Vagina (tissue), 2 donors: ENCODE results near the gene STPG2.

Experiments
- POLR2A ChIP-seq, 2 donors: fragments of 450-650 bp; IDR thresholded peaks; one replicate each; pipeline ENCODE4 v1.6.1; 2017; ENCODE audit warnings: antibody characterized with exemption in 2 of 2, mild to moderate bottlenecking in 2 of 2, moderate library complexity in 2 of 2
- POLR2AphosphoS5 ChIP-seq, 2 donors: sonication (generic); formaldehyde crosslinking; IDR thresholded peaks; one replicate each; pipeline ENCODE4 v1.9.0; 2017; ENCODE audit warnings: antibody characterized with exemption in 2 of 2, mild to moderate bottlenecking in 2 of 2, low read depth in 1 of 2; ENCODE audit not compliant: insufficient read depth in 1 of 2

DNA sequence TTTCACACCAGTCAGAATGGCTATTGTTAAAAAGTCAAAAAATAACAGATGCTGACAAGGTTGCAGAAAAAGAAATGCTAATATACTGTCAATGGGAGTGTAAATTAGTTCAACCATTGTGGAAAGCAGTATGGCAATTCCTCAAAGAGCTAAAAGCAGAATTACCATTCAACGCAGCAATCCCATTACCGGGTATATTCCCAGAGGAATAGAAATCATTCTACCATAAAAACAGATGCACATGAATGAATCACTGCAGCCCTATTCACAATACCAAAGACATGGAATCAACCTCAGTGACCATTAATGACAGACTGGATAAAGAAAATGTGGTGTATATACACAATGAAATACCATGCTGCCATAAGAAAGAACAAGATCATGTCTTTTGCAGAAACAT, 243.0 kb downstream of the STPG2 start:
- TF ChIP-seq POLR2A (IDR thresholded peaks at IDR 0.05) (no peak), POLR2AphosphoS5 (IDR thresholded peaks at IDR 0.05; ENCODE audit: insufficient read depth in 1 of 2, low read depth in 1 of 2) (no peak)
